ENCODE measurements around the gene TRMT1.

DNA sequence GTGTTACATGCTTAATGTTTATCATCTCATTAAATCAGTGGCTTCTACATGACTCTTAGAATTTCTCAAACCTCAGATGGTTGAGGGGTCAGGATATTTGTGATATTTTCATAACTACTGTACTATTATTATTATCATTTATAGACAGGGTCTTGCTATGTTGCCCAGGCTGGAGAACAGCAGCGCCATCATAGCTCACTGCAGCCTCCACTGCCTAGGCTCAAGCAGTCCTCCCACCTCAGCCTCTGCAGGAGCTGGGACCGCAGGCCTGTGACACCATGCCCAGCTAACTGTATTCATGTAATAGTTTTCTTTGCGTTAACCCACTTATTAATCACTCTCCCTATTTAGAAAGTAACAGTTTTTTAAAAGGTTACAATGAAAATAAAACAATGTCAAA, 43.2 kb upstream of the TRMT1 start:
- TF ChIP-seq POLR2AphosphoS5 (IDR thresholded peaks at IDR 0.05; ENCODE audit: insufficient read depth in 1 of 2, low read depth in 1 of 2) (no peak), POLR2A (IDR thresholded peaks at IDR 0.05) (no peak)
- TF ChIP-seq, protein P1, sequence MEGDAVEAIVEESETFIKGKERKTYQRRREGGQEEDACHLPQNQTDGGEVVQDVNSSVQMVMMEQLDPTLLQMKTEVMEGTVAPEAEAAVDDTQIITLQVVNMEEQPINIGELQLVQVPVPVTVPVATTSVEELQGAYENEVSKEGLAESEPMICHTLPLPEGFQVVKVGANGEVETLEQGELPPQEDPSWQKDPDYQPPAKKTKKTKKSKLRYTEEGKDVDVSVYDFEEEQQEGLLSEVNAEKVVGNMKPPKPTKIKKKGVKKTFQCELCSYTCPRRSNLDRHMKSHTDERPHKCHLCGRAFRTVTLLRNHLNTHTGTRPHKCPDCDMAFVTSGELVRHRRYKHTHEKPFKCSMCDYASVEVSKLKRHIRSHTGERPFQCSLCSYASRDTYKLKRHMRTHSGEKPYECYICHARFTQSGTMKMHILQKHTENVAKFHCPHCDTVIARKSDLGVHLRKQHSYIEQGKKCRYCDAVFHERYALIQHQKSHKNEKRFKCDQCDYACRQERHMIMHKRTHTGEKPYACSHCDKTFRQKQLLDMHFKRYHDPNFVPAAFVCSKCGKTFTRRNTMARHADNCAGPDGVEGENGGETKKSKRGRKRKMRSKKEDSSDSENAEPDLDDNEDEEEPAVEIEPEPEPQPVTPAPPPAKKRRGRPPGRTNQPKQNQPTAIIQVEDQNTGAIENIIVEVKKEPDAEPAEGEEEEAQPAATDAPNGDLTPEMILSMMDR (IDR thresholded peaks at IDR 0.05) = no peak
